Nephron (organoid): ENCODE data around the gene MATN1.

Source experiments
- H3K27ac Mint-ChIP-seq, 3 experiments: 2 replicates each; pipeline ENCODE4 v1.8.0; 2020; ENCODE audit warnings: mixed read lengths in 3 of 3, mild to moderate bottlenecking in 2 of 3, moderate library complexity in 1 of 3
- H3K27me3 Mint-ChIP-seq: 2 replicates; pipeline ENCODE4 v1.8.0; 2021; ENCODE audit warnings: low read depth, mild to moderate bottlenecking, moderate library complexity, mixed read lengths
- H3K36me3 Mint-ChIP-seq: 2 replicates; pipeline ENCODE4 v1.8.0; 2020; ENCODE audit warnings: low read depth, mixed read lengths
- H3K4me1 Mint-ChIP-seq: 2 replicates; pipeline ENCODE4 v1.8.0; 2020; ENCODE audit warnings: mixed read lengths
- H3K4me3 Mint-ChIP-seq, 3 experiments: 2 replicates each; pipeline ENCODE4 v1.8.0; 2020; ENCODE audit warnings: mild to moderate bottlenecking in 3 of 3, mixed read lengths in 3 of 3, moderate library complexity in 2 of 3
- H3K9me3 Mint-ChIP-seq: 2 replicates; pipeline ENCODE4 v1.8.0; 2020; ENCODE audit warnings: mixed read lengths
- CTCF ChIP-seq, 3 experiments: fragments of 200-600 bp; sonication (generic); IDR thresholded peaks; one replicate each; pipeline ENCODE4 v1.5.0; 2021; ENCODE audit warnings: antibody characterized with exemption in 3 of 3; ENCODE audit not compliant: unreplicated experiment in 3 of 3

The MATN1 gene

GRCh38 chr1:30738715-30739559, 15.6 kb upstream of the MATN1 start:
- no peaks in the 10 kb centered on the region for H3K36me3 Mint-ChIP-seq
- TF ChIP-seq CTCF (IDR thresholded peaks at IDR 0.05; ENCODE audit: unreplicated experiment in 3 of 3) = no peak
- H3K4me1 Mint-ChIP-seq = peaks cover 5% of the 10 kb centered on the region
- no peak overlapping the region for H3K4me3 Mint-ChIP-seq
- H3K27me3 Mint-ChIP-seq = peaks cover 17% of the 10 kb centered on the region
- peaks cover 2% of the 10 kb centered on the region for H3K9me3 Mint-ChIP-seq
- no peak overlapping the region for H3K27ac Mint-ChIP-seq

GRCh38 chr1:30738040-30738714, 14.8 kb upstream of the MATN1 start:
- peaks cover 2% of the 10 kb centered on the region for H3K9me3 Mint-ChIP-seq
- no peaks in the 10 kb centered on the region for H3K36me3 Mint-ChIP-seq
- no peak for TF ChIP-seq CTCF (IDR thresholded peaks at IDR 0.05; ENCODE audit: unreplicated experiment in 3 of 3)
- H3K4me3 Mint-ChIP-seq = no peak overlapping the region
- H3K4me1 Mint-ChIP-seq = peaks cover 5% of the 10 kb centered on the region
- no peak overlapping the region for H3K27ac Mint-ChIP-seq
- H3K27me3 Mint-ChIP-seq = peaks cover 14% of the 10 kb centered on the region

GRCh38 chr1:30737357-30738039, 14.1 kb upstream of the MATN1 start:
- Mint-ChIP-seq H3K27ac (no peak overlapping the region), H3K9me3 (peaks cover 2% of the 10 kb centered on the region), H3K4me3 (no peak overlapping the region), H3K4me1 (peaks cover 5% of the 10 kb centered on the region), H3K27me3 (peaks cover 14% of the 10 kb centered on the region), H3K36me3 (no peaks in the 10 kb centered on the region)
- TF ChIP-seq CTCF (IDR thresholded peaks at IDR 0.05; ENCODE audit: unreplicated experiment in 3 of 3) = no peak

GRCh38 chr1:30735668-30736498, 12.5 kb upstream of the MATN1 start:
- no peaks in the 10 kb centered on the region for H3K36me3 Mint-ChIP-seq
- peaks cover 4% of the 10 kb centered on the region for H3K4me1 Mint-ChIP-seq
- H3K27ac Mint-ChIP-seq = no peak overlapping the region
- H3K4me3 Mint-ChIP-seq = no peak overlapping the region
- TF ChIP-seq CTCF (IDR thresholded peaks at IDR 0.05; ENCODE audit: unreplicated experiment in 3 of 3) = no peak
- peaks cover 2% of the 10 kb centered on the region for H3K9me3 Mint-ChIP-seq
- peaks cover 12% of the 10 kb centered on the region for H3K27me3 Mint-ChIP-seq

GRCh38 chr1:30735124-30735523, 11.7 kb upstream of the MATN1 start:
- Mint-ChIP-seq H3K27me3 (peaks cover 8% of the 10 kb centered on the region), H3K36me3 (no peaks in the 10 kb centered on the region), H3K27ac (peak overlapping the region in 1 of 3 experiments; percentile 2), H3K9me3 (peaks cover 2% of the 10 kb centered on the region), H3K4me3 (no peak overlapping the region), H3K4me1 (peaks cover 7% of the 10 kb centered on the region)
- no peak for TF ChIP-seq CTCF (IDR thresholded peaks at IDR 0.05; ENCODE audit: unreplicated experiment in 3 of 3)
